GM18517 (cell line): ENCODE results near the gene STX8.

ENCODE experiments used
- ATAC-seq: cut with Tn5 transposase; IDR thresholded peaks from one replicate; pipeline ENCODE4 v1.9.1; 2021; ENCODE audit warnings: mild to moderate bottlenecking, moderate library complexity; ENCODE audit not compliant: unreplicated experiment

Gene STX8

GRCh38 chr17:9446528-9446927, 129.1 kb downstream of the STX8 start:
- no peak for ATAC-seq

GRCh38 chr17:9445424-9445823, 130.2 kb downstream of the STX8 start:
- no peak for ATAC-seq

GRCh38 chr17:9444687-9445086, 130.9 kb downstream of the STX8 start:
- no peak for ATAC-seq

GRCh38 chr17:9443811-9444210, 131.8 kb downstream of the STX8 start:
- ATAC-seq: no peak

- ATAC-seq: no peak
These were observed 135.8 kb downstream of the STX8 start for GRCh38 chr17:9439851-9440250.

- no peak for ATAC-seq
These were observed 139.0 kb downstream of the STX8 start for GRCh38 chr17:9436630-9437029.

GRCh38 chr17:9435165-9435564, 140.5 kb downstream of the STX8 start:
- ATAC-seq: no peak

GRCh38 chr17:9434642-9435057, 141.0 kb downstream of the STX8 start:
- no peak for ATAC-seq

GRCh38 chr17:9432934-9433421, 142.6 kb downstream of the STX8 start:
- peak; percentile 30 for ATAC-seq

GRCh38 chr17:9432134-9432885, 143.3 kb downstream of the STX8 start:
- ATAC-seq: peak; percentile 74

- ATAC-seq: no peak
These were observed 144.0 kb downstream of the STX8 start for GRCh38 chr17:9431620-9432019.

- ATAC-seq: no peak
These were observed 147.9 kb downstream of the STX8 start for GRCh38 chr17:9427465-9428315.

GRCh38 chr17:9424071-9424640, 151.5 kb downstream of the STX8 start:
- no peak for ATAC-seq

- no peak for ATAC-seq
These were observed 154.1 kb downstream of the STX8 start for GRCh38 chr17:9421525-9421924.

GRCh38 chr17:9419932-9420453, 155.6 kb downstream of the STX8 start:
- no peak for ATAC-seq

- peak; percentile 98 for ATAC-seq
These were observed 161.1 kb downstream of the STX8 start for GRCh38 chr17:9414471-9414870.

- ATAC-seq: no peak
These were observed 164.9 kb downstream of the STX8 start for GRCh38 chr17:9410737-9411136.

GRCh38 chr17:9410301-9410700, 165.3 kb downstream of the STX8 start:
- no peak for ATAC-seq

GRCh38 chr17:9409878-9410277, 165.7 kb downstream of the STX8 start:
- no peak for ATAC-seq

- no peak for ATAC-seq
These were observed 166.5 kb downstream of the STX8 start for GRCh38 chr17:9408868-9409829.
